Kidney (tissue), 14 donors: ENCODE results near the gene ZFPM1. TPM values are rescaled to one million over a fixed set of nuclear protein-coding genes. Genes with fewer than 3 reads are reported as not detected.
A peak's percentile ranks its signal among the peaks of the same experiment; 100 is the strongest.

Experiments used
- DNase-seq, 5 donors: peaks; one replicate each; pipeline ENCODE4 v3.0.0-alpha.2; 2013 to 2020
- FAIRE-seq: peaks from 2 replicates; lab custom pipeline; 2012; peaks lifted over from hg19 to GRCh38; lab: Jason Lieb, UNC
- H3K27ac ChIP-seq, 2 donors: one replicate each; pipeline ENCODE4 v1.7.0; 2013; ENCODE audit warnings: low read depth in 2 of 2, low read length in 2 of 2, inconsistent platforms in 1 of 2
- H3K27me3 ChIP-seq: one replicate; pipeline ENCODE4 v1.7.1; 2013; ENCODE audit warnings: low read length, inconsistent platforms; ENCODE audit not compliant: control insufficient read depth, insufficient read depth
- H3K36me3 ChIP-seq, 3 donors: one replicate each; pipeline versions ENCODE4 v1.7.0 to v1.7.1; 2013; ENCODE audit warnings: low read length in 3 of 3, control low read depth in 1 of 3, inconsistent platforms in 1 of 3; ENCODE audit not compliant: insufficient read depth in 3 of 3, control insufficient read depth in 2 of 3
- H3K4me1 ChIP-seq, 3 donors: one replicate each; pipeline versions ENCODE4 v1.7.0 to v1.7.1; 2013; ENCODE audit warnings: low read length in 3 of 3, inconsistent platforms in 1 of 3, low read depth in 1 of 3; ENCODE audit not compliant: control insufficient read depth in 2 of 3, insufficient read depth in 2 of 3
- H3K4me3 ChIP-seq, 3 donors: one replicate each; pipeline versions ENCODE4 v1.7.0 to v1.8.1; 2013; ENCODE audit warnings: low read length in 3 of 3, control low read depth in 1 of 3, inconsistent platforms in 1 of 3
- H3K9ac ChIP-seq, 3 donors: one replicate each; pipeline versions ENCODE4 v1.7.0 to v1.7.1; 2013; ENCODE audit warnings: low read length in 3 of 3, control low read depth in 1 of 3, inconsistent platforms in 1 of 3
- H3K9me3 ChIP-seq, 3 donors: one replicate each; pipeline versions ENCODE4 v1.7.0 to v1.7.1; 2013; ENCODE audit warnings: low read length in 3 of 3, control low read depth in 1 of 3, inconsistent platforms in 1 of 3; ENCODE audit not compliant: control insufficient read depth in 2 of 3, insufficient read depth in 1 of 3
- CTCF ChIP-seq: IDR thresholded peaks from 3 replicates; pipeline ENCODE4 v1.5.1; 2012; ENCODE audit warnings: mild to moderate bottlenecking, moderate library complexity, borderline replicate concordance; ENCODE audit not compliant: insufficient read depth; ENCODE audit errors: extremely low read depth
- intact Hi-C: fragments of 100-400 bp; cut with DNase I; formaldehyde crosslinking; loops from one replicate; pipeline ENCODE4 v1.11.1; 2022
- polyA plus RNA-seq: library from polyadenylated mRNA; stranded (reverse); fragments of 350-450 nt; fragmentation: Illumina TruSeq; extraction: RNeasy Lipid Tissue Mini Kit (QIAGEN cat#74804); gene quantifications from one replicate; pipeline ENCODE4 v1.2.3, GENCODE V29; 2014; ENCODE audit warnings: low read depth, low replicate concordance; ENCODE audit not compliant: insufficient read depth
- total RNA-seq: library from RNA; stranded (reverse); fragmentation: NEBNext Ultra II Directional; extraction: Animal tissue kit (Norgen Biotek cat#: 25700); gene quantifications from one replicate; pipeline ENCODE4 v1.2.1, GENCODE V29; 2021
- donor health status: control.
- donor health status: control.
- donor health status: control.
- donor health status: control.
- donor health status: control.
- donor health status: DM: yes; HTN: yes; CAD: no.
- donor health status: Normal renal cell carcinoma (clear cell type).

ZFPM1 gene
- total and polyA plus RNA-seq, 2 donors from 2014 or later = 1.9 to 9.2 TPM

- TF ChIP-seq CTCF = no peak
- Histone ChIP-seq H3K9me3 (no peaks in the 10 kb centered on the region), H3K9ac (no peak overlapping the region), H3K27ac (no peak overlapping the region), H3K4me3 (no peak overlapping the region), H3K27me3 (no peaks in the 10 kb centered on the region), H3K4me1 (no peaks in the 10 kb centered on the region), H3K36me3 (no peaks in the 10 kb centered on the region)
- intact Hi-C loops = no loop called here
- FAIRE-seq (no peak), DNase-seq (no peak)
These were observed 27.0 kb downstream of the ZFPM1 start for GRCh38 chr16:88479793-88480760.

GRCh38 chr16:88480829-88481228 lies 27.7 kb downstream of the ZFPM1 start:
- DNase-seq (peak in 1 of 5 donors; percentile 16), FAIRE-seq (no peak)
- H3K27me3 ChIP-seq = no peaks in the 10 kb centered on the region
- no peaks in the 10 kb centered on the region for H3K9me3 ChIP-seq
- no peak overlapping the region for H3K4me3 ChIP-seq
- H3K27ac ChIP-seq = no peak overlapping the region
- H3K36me3 ChIP-seq = no peaks in the 10 kb centered on the region
- TF ChIP-seq CTCF = no peak
- intact Hi-C loops = no loop called here
- H3K9ac ChIP-seq = no peak overlapping the region
- no peaks in the 10 kb centered on the region for H3K4me1 ChIP-seq

- H3K27me3 ChIP-seq = no peaks in the 10 kb centered on the region
- H3K36me3 ChIP-seq = no peaks in the 10 kb centered on the region
- no peak overlapping the region for H3K4me3 ChIP-seq
- H3K9ac ChIP-seq = no peak overlapping the region
- no peak for TF ChIP-seq CTCF
- intact Hi-C loops = no loop called here
- no peaks in the 10 kb centered on the region for H3K4me1 ChIP-seq
- DNase-seq (no peak), FAIRE-seq (no peak)
- no peaks in the 10 kb centered on the region for H3K9me3 ChIP-seq
- H3K27ac ChIP-seq = no peak overlapping the region
These were observed 28.8 kb downstream of the ZFPM1 start for GRCh38 chr16:88481851-88482250.
